ENCODE measurements around the gene PAK1.
"Not testable (repeated sequence)": the region's sequence is repeated elsewhere in the genome, so short reads cannot be mapped to it uniquely, and the experiment has no call there.

DNA sequence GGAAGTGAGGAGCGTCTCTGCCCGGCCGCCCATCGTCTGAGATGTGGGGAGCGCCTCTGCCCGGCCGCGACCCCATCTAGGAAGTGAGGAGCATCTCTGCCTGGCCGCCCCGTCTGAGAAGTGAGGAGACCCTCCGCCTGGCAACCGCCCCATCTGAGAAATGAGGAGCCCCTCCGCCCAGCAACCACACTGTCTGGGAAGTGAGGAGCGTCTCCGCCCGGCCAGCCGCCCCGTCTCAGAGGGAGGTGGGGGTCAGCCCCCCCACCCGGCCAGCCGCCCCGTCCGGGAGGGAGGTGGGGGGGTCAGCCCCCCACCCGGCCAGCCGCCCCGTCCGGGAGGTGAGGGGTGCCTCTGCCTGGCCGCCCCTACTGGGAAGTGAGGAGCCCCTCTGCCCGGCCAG, 16.1 kb upstream of the PAK1 start:
- not testable (repeated sequence) for TF ChIP-seq POLR2A (IDR thresholded peaks at IDR 0.05; ENCODE audit: low read depth); POLR2AphosphoS5 (IDR thresholded peaks at IDR 0.05); EP300 (IDR thresholded peaks at IDR 0.05)
- TF ChIP-seq, protein P1, sequence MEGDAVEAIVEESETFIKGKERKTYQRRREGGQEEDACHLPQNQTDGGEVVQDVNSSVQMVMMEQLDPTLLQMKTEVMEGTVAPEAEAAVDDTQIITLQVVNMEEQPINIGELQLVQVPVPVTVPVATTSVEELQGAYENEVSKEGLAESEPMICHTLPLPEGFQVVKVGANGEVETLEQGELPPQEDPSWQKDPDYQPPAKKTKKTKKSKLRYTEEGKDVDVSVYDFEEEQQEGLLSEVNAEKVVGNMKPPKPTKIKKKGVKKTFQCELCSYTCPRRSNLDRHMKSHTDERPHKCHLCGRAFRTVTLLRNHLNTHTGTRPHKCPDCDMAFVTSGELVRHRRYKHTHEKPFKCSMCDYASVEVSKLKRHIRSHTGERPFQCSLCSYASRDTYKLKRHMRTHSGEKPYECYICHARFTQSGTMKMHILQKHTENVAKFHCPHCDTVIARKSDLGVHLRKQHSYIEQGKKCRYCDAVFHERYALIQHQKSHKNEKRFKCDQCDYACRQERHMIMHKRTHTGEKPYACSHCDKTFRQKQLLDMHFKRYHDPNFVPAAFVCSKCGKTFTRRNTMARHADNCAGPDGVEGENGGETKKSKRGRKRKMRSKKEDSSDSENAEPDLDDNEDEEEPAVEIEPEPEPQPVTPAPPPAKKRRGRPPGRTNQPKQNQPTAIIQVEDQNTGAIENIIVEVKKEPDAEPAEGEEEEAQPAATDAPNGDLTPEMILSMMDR (IDR thresholded peaks at IDR 0.05) = not testable (repeated sequence)

All from esophagus muscularis mucosa (tissue), 4 donors.